Calu3 (cell line): ENCODE results near the gene NFX1. TPM values are rescaled to one million over a fixed set of nuclear protein-coding genes. Genes with fewer than 3 reads are reported as not detected.

Experiments used
- BruUV-seq: library from RNA; stranded (reverse); fragments of 400-500 nt; replicated peaks from 2 replicates; lab custom pipeline; 2021; lab: Mats Ljungman, UMichigan
- CTCF ChIA-PET: fragments of 300-600 bp; sonication (Branson Sonifier 250); formaldehyde crosslinking; loops from one replicate; lab custom pipeline; 2022; ENCODE audit warnings: antibody characterized with exemption; lab: Charles Lee
- DNase-seq: peaks from one replicate; pipeline ENCODE4 v3.0.0; 2022
- H3K27ac Mint-ChIP-seq: one replicate; pipeline ENCODE4 v1.8.0; 2022; ENCODE audit warnings: mixed read lengths; ENCODE audit not compliant: unreplicated experiment
- H3K27me3 Mint-ChIP-seq: one replicate; pipeline ENCODE4 v1.8.0; 2022; ENCODE audit warnings: mixed read lengths; ENCODE audit not compliant: unreplicated experiment
- H3K36me3 Mint-ChIP-seq: one replicate; pipeline ENCODE4 v1.8.0; 2022; ENCODE audit warnings: mild to moderate bottlenecking, moderate library complexity, mixed read lengths; ENCODE audit not compliant: insufficient read depth, unreplicated experiment
- H3K4me1 Mint-ChIP-seq: one replicate; pipeline ENCODE4 v1.8.0; 2022; ENCODE audit warnings: mild to moderate bottlenecking, low read depth, mixed read lengths; ENCODE audit not compliant: unreplicated experiment
- H3K4me3 Mint-ChIP-seq: one replicate; pipeline ENCODE4 v1.8.0; 2022; ENCODE audit warnings: mild to moderate bottlenecking, low read depth, moderate library complexity, mixed read lengths; ENCODE audit not compliant: unreplicated experiment
- H3K9me3 Mint-ChIP-seq: one replicate; pipeline ENCODE4 v1.8.0; 2022; ENCODE audit warnings: low read depth, mixed read lengths; ENCODE audit not compliant: unreplicated experiment
- intact Hi-C: fragments of 100-400 bp; cut with micrococcal nuclease; formaldehyde crosslinking; loops from one replicate; pipeline ENCODE4 v1.10.0; 2022; ENCODE audit not compliant: unreplicated experiment
- total RNA-seq: library from RNA; stranded (reverse); gene quantifications from 2 replicates; pipeline ENCODE4 v1.2.3, GENCODE V29; 2022
- TF ChIP-seq, protein P1 (sequence below): fragments of 200-600 bp; IDR thresholded peaks from one replicate; pipeline ENCODE4 v1.8.0; 2022; ENCODE audit warnings: antibody characterized with exemption; ENCODE audit not compliant: unreplicated experiment

Gene NFX1
- total RNA-seq, 1 experiment from 2014 or later, result 27.3 TPM

DNA sequence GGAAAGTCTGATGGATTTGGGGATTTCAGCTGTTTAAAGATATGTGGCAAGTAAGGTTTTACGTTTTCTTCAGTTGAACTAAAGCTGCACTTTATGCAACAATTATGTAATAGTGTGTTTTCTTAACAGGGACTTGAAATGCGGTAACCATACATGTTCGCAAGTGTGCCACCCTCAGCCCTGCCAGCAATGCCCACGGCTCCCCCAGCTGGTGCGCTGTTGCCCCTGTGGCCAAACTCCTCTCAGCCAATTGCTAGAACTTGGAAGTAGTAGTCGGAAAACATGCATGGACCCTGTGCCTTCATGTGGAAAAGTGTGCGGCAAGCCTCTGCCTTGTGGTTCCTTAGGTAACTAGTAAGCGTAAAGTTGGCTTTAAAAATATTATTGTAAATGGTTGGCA, 28.5 kb downstream of the NFX1 start:
- peaks cover 72% of the 10 kb centered on the region for H3K36me3 Mint-ChIP-seq
- peaks cover 11% of the 10 kb centered on the region for H3K4me1 Mint-ChIP-seq
- DNase-seq, result no peak
- intact Hi-C loops, result no loop called here
- no TSS peak for BruUV-seq
- TF ChIP-seq, protein P1, sequence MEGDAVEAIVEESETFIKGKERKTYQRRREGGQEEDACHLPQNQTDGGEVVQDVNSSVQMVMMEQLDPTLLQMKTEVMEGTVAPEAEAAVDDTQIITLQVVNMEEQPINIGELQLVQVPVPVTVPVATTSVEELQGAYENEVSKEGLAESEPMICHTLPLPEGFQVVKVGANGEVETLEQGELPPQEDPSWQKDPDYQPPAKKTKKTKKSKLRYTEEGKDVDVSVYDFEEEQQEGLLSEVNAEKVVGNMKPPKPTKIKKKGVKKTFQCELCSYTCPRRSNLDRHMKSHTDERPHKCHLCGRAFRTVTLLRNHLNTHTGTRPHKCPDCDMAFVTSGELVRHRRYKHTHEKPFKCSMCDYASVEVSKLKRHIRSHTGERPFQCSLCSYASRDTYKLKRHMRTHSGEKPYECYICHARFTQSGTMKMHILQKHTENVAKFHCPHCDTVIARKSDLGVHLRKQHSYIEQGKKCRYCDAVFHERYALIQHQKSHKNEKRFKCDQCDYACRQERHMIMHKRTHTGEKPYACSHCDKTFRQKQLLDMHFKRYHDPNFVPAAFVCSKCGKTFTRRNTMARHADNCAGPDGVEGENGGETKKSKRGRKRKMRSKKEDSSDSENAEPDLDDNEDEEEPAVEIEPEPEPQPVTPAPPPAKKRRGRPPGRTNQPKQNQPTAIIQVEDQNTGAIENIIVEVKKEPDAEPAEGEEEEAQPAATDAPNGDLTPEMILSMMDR, result no peak
- no peak overlapping the region for H3K4me3 Mint-ChIP-seq
- H3K27me3 Mint-ChIP-seq, result no peaks in the 10 kb centered on the region
- CTCF ChIA-PET, result no interaction called here
- no peaks in the 10 kb centered on the region for H3K9me3 Mint-ChIP-seq
- no peak overlapping the region for H3K27ac Mint-ChIP-seq

DNA sequence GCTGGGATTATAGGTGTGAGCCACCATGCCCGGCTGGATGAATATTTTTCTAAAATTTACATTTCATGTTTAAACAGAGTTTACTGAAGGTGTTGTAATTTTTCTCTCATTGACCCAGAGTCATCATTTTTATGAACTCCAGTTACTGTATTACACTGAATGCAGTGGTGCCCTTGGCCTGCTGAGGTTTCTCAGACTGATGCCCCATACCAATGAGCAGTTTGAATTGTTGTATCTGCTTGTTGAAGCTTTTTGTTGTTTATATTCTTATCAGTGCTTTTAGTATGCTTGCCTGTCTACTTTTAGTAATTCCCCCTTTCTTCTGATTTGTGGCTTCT, 29.9 kb downstream of the NFX1 start:
- TF ChIP-seq, protein P1, result no peak
- BruUV-seq, result no TSS peak
- CTCF ChIA-PET, result interaction anchor here (0.7 kb wide), 1 partner anchor 57 kb away, joined by 3 read pairs; no protein-coding TSS in a partner anchor
- H3K36me3 Mint-ChIP-seq, result peaks cover 81% of the 10 kb centered on the region
- intact Hi-C loops, result no loop called here
- no peaks in the 10 kb centered on the region for H3K27me3 Mint-ChIP-seq
- peak overlapping the region; percentile 26 for H3K4me3 Mint-ChIP-seq
- peak overlapping the region; percentile 69 for H3K27ac Mint-ChIP-seq
- H3K4me1 Mint-ChIP-seq, result peaks cover 11% of the 10 kb centered on the region
- no peaks in the 10 kb centered on the region for H3K9me3 Mint-ChIP-seq
- no peak for DNase-seq

DNA sequence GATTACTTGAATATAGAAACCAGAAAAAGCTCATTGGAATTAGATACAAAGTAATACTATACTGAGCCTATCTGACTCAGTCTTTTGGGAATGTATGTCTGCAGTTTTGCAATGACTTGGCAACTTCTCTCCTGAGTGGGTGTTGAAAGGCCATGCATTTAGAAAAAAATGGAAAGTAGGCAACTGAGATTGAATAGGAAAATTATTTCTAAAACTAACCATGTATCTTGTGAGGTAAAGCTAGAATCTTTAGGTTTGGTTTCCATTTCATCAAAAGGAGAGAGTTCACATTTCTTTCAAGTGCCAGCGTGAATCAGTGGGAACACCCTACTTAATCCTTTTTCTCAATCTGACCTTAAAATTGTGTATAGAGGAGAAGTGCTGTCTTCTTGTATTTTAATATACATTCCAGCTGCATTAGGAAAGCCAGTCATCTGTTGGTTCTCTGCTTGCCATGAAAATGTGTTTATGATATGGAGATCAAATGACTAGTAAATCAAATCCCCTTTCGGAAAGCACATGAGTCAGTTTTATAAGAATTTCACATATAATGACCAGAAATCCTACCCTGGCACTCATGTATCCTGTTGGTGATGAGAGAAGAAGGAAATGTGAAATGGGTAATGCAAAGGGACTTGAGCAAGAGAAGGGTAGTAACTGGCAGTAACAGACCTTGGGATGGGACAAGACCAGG, 30.4 kb downstream of the NFX1 start:
- H3K36me3 Mint-ChIP-seq, result peaks cover 79% of the 10 kb centered on the region
- H3K9me3 Mint-ChIP-seq, result no peaks in the 10 kb centered on the region
- intact Hi-C loops, result no loop called here
- TF ChIP-seq, protein P1, result no peak
- peak overlapping the region; percentile 69 for H3K27ac Mint-ChIP-seq
- DNase-seq, result no peak
- no TSS peak for BruUV-seq
- peak overlapping the region; percentile 26 for H3K4me3 Mint-ChIP-seq
- CTCF ChIA-PET, result no interaction called here
- H3K4me1 Mint-ChIP-seq, result peaks cover 11% of the 10 kb centered on the region
- no peaks in the 10 kb centered on the region for H3K27me3 Mint-ChIP-seq

DNA sequence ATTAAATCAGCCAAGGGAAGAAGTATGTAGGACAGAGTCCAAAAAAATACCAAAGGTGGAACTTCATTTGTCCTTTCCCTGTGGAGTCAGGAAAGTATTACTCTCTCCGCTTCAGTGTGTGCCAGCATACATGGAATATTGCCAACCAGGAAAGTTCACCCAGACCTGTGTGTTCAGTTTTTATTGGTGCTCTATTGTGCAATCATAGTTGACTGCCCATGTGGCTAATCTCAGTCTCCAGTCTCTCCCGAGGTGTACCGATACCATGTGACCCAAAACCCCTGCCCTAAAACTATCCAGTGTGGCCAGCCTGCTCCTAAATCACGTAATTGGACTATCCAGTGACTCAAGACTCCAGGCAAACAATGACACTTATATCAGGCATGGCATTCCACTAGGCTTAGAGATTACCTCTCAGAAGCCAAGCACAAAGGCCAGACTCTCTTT, 38.8 kb downstream of the NFX1 start:
- TF ChIP-seq, protein P1, result no peak
- Mint-ChIP-seq H3K27me3 (no peaks in the 10 kb centered on the region), H3K4me3 (peak overlapping the region; percentile 48), H3K36me3 (peaks cover 49% of the 10 kb centered on the region), H3K9me3 (no peaks in the 10 kb centered on the region), H3K27ac (peak overlapping the region; percentile 97), H3K4me1 (peaks cover 24% of the 10 kb centered on the region)
- DNase-seq, result peak; percentile 80
- no TSS peak for BruUV-seq
- intact Hi-C loops, result no loop called here
- CTCF ChIA-PET, result interaction anchor here (0.6 kb wide), 1 partner anchor 26 kb away, joined by 4 read pairs; no protein-coding TSS in a partner anchor
